Neural crest cell (in vitro differentiated cells): ENCODE measurements around the gene KCMF1. TPM values are rescaled to one million over a fixed set of nuclear protein-coding genes. Genes with fewer than 3 reads are reported as not detected.

ENCODE experiments used
- DNase-seq: peaks from one replicate; pipeline ENCODE4 v3.0.0; 2021; ENCODE audit warnings: low read depth, mixed read lengths, low spot score
- H3K27ac Mint-ChIP-seq: one replicate; pipeline ENCODE4 v1.8.0; 2021; ENCODE audit warnings: mild to moderate bottlenecking, mixed read lengths; ENCODE audit not compliant: unreplicated experiment
- H3K27me3 Mint-ChIP-seq: 2 replicates; pipeline ENCODE4 v1.8.0; 2021; ENCODE audit warnings: low read depth, mild to moderate bottlenecking, mixed read lengths
- H3K36me3 Mint-ChIP-seq: 2 replicates; pipeline ENCODE4 v1.8.0; 2021; ENCODE audit warnings: low read depth, mild to moderate bottlenecking, mixed read lengths
- H3K4me1 Mint-ChIP-seq: 2 replicates; pipeline ENCODE4 v1.8.0; 2021; ENCODE audit warnings: mixed read lengths
- H3K4me3 Mint-ChIP-seq: one replicate; pipeline ENCODE4 v1.8.0; 2021; ENCODE audit warnings: mild to moderate bottlenecking, mixed read lengths
- H3K9me3 Mint-ChIP-seq: 2 replicates; pipeline ENCODE4 v1.8.0; 2021; ENCODE audit warnings: mixed read lengths
- CTCF ChIP-seq: fragments of 200-600 bp; sonication (generic); conservative IDR thresholded peaks from 2 replicates; pipeline ENCODE4 v1.5.0; 2021; ENCODE audit warnings: antibody characterized with exemption, mild to moderate bottlenecking
- total RNA-seq: library from RNA; stranded (reverse); gene quantifications from 2 replicates; pipeline ENCODE4 v1.2.1, GENCODE V29; 2021

Gene KCMF1
- total RNA-seq, 1 donor from 2014 or later, result 57.0 TPM

DNA sequence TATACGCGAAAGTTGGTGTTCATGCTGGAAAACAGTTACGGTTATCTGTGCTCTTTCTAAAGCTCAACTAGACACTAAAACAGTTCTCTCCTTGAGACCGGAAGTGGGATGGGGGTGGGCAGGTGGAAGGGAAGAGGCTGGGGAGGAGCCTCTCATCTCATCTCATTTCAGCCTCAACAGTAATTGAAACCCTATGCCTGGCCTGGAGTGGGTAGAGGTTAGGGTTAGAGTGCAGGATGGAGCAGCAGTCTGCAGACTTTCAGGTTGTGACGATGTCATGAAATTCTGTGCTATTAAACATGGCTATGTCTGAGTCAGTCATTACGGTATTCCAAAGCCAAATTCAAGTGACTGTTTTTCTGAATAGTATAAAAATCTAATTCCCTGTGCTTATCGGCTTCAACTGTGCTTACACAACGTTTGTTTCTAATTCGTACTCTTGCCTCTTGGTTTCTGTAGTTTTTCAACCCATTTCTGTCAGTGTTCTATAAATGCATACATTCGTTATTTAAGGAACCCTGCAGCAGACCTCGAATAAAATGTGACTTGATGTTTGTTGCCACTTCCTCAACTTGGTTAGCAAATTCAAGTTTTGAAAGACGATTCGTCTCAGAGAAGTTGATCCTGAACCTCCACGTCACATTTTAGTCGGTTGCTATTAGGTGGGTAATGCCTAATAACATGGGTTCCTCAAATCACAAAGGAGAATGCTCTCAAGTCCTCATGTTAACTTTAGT, 86.4 kb downstream of the KCMF1 start:
- no peak overlapping the region for H3K27ac Mint-ChIP-seq
- peaks cover 4% of the 10 kb centered on the region for H3K27me3 Mint-ChIP-seq
- TF ChIP-seq CTCF, result no peak
- no peak for DNase-seq
- peaks cover 5% of the 10 kb centered on the region for H3K36me3 Mint-ChIP-seq
- H3K9me3 Mint-ChIP-seq, result no peaks in the 10 kb centered on the region
- peaks cover 25% of the 10 kb centered on the region for H3K4me1 Mint-ChIP-seq
- H3K4me3 Mint-ChIP-seq, result no peak overlapping the region

DNA sequence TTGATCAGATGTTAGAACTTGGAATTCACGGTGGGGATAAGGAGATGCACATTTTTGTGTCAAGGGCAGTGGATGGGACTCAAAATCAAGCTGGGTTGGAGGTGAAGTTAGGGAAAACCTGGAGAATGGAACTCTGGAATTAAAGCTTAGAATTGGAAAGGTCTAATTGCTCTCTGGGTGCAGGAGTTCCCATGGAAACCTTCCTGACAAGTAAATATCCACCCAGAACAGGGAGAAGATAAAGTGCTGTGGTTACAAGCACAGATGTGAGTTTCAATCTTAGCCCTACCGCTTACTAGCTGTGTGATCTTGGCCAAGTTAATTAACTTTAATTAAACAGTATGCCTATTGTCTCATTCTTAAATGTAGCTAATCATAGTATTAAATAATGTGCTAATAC, 90.9 kb downstream of the KCMF1 start:
- Mint-ChIP-seq H3K9me3 (no peaks in the 10 kb centered on the region), H3K36me3 (no peaks in the 10 kb centered on the region), H3K4me3 (no peak overlapping the region)

DNA sequence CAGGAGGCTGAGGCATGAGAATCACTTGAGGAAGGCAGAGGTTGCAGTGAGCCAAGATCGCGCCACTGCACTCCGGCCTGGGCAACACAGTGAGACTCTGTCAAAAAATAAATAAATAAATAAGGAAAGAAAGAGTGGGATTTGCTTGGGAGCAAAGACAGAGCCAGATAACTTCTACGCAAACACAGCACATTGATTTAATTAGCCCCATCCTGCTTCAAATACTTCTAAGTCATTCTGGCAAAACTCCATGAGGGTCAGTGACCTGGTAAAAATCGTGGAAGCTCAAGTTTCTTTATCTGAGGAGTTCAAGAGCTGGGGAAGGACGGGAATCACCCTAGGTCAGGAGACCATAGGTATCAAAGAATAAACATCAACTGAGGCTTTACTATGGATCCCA, 91.6 kb downstream of the KCMF1 start:
- H3K27me3 Mint-ChIP-seq, result peaks cover 19% of the 10 kb centered on the region
- DNase-seq, result no peak
- peaks cover 24% of the 10 kb centered on the region for H3K4me1 Mint-ChIP-seq
- H3K36me3 Mint-ChIP-seq, result no peaks in the 10 kb centered on the region
- no peaks in the 10 kb centered on the region for H3K9me3 Mint-ChIP-seq
- H3K27ac Mint-ChIP-seq, result no peak overlapping the region
- no peak for TF ChIP-seq CTCF
- H3K4me3 Mint-ChIP-seq, result no peak overlapping the region

More for the DNA sequence above, 90.9 kb downstream of the KCMF1 start:
- peaks cover 19% of the 10 kb centered on the region for H3K27me3 Mint-ChIP-seq
- H3K27ac Mint-ChIP-seq, result no peak overlapping the region
- H3K4me1 Mint-ChIP-seq, result peaks cover 17% of the 10 kb centered on the region
- no peak for TF ChIP-seq CTCF
- no peak for DNase-seq

DNA sequence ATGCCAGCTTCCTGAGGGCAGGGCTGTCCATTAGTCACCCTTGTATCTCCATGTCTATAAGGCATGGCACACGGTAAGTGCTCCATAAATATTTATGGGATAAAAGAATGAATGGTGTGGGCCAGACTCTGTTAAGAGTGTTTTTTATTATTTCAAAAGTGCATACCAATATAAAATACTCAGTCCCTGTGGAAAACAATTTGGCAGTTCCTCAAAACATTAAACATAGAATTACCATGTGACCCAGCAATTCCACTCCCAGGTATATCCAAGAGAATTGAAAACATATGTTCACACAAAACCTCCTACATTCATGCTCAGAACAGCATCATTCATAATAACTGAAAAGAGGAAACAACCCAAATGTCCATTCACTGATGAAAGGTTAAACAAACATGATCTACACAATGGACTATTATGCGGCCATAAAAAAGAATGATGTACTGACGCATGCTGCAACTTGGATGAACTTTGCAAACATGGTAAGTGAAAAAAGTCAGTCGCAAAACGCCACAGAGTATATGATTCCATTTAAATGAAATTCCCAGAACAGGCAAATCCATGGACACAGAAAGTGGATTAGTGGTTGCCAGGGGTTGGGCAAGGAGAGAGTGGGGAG, 93.1 kb downstream of the KCMF1 start:
- Mint-ChIP-seq H3K27ac (no peak overlapping the region), H3K9me3 (no peaks in the 10 kb centered on the region), H3K36me3 (no peaks in the 10 kb centered on the region), H3K4me1 (peaks cover 18% of the 10 kb centered on the region), H3K27me3 (peaks cover 19% of the 10 kb centered on the region), H3K4me3 (no peak overlapping the region)
- no peak for TF ChIP-seq CTCF
- no peak for DNase-seq

DNA sequence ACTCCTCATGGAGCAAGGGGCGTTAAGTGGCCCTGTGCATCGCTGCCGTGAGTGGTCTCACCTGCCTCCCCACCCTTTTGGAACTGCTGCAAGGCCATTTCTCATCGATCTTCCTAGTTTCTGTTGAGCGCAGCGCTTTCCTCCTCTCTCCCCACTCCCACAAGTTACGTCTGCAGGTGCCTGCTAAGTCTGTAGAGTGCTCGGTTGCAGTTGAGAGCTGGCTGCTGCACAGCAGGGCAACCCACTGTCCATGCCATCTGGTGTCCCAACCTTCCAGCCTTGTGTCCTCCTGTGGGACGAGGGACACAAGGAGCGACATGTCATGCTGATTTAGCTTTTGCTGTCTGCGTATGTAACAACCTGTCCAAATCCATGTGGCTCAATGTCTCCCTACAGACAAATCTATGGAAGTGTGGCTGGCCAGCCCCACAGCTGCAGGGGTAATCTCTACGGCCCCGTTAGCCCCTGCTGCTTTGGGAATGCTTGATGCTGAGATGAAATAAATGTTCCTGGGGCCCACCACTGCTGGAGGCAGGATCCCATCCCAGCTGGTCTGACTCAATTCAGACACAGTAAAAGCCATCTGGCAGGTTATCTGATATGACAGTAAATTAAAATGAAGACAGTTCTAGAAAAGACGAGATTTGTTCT, 94.1 kb downstream of the KCMF1 start:
- TF ChIP-seq CTCF, result no peak
- no peaks in the 10 kb centered on the region for H3K9me3 Mint-ChIP-seq
- H3K36me3 Mint-ChIP-seq, result no peaks in the 10 kb centered on the region
- no peak overlapping the region for H3K4me3 Mint-ChIP-seq
- DNase-seq, result no peak
- peaks cover 18% of the 10 kb centered on the region for H3K4me1 Mint-ChIP-seq
- H3K27ac Mint-ChIP-seq, result no peak overlapping the region
- H3K27me3 Mint-ChIP-seq, result peaks cover 19% of the 10 kb centered on the region
